HepG2 (cell line): ENCODE data around the gene RASSF8.

Experiments
- FOXM1 ChIP-seq: sonication (generic); formaldehyde crosslinking; IDR thresholded peaks from 2 replicates; pipeline ENCODE4 v1.5.0; 2020; ENCODE audit warnings: missing genetic modification reagents
- HMG20B ChIP-seq: conservative IDR thresholded peaks from 2 replicates; pipeline ENCODE4 v1.6.1; 2016; ENCODE audit warnings: missing genetic modification reagents, missing compliant biosample characterization
- MTA3 ChIP-seq: sonication (generic); formaldehyde crosslinking; IDR thresholded peaks from 2 replicates; pipeline ENCODE4 v1.4.0; 2020; ENCODE audit warnings: missing genetic modification reagents
- NCOA2 ChIP-seq: sonication (generic); formaldehyde crosslinking; IDR thresholded peaks from 2 replicates; pipeline ENCODE4 v1.8.0; 2022; ENCODE audit warnings: inconsistent platforms
- NR1H2 ChIP-seq: sonication (generic); formaldehyde crosslinking; IDR thresholded peaks from 2 replicates; pipeline ENCODE4 v1.8.1; 2022; ENCODE audit warnings: low read depth, missing genetic modification reagents, borderline replicate concordance
- POLR2A ChIP-seq, 2 experiments: IDR thresholded peaks; 2 replicates each; pipeline ENCODE4 v1.6.1; 2011; ENCODE audit warnings: low read depth in 2 of 2, low read length in 2 of 2, mild to moderate bottlenecking in 1 of 2, moderate library complexity in 1 of 2; ENCODE audit not compliant: insufficient read depth in 1 of 2
- POLR2AphosphoS5 ChIP-seq: IDR thresholded peaks from 2 replicates; pipeline ENCODE4 v1.6.1; 2012; ENCODE audit warnings: low read depth, low read length
- ZBTB7A ChIP-seq: sonication (generic); formaldehyde crosslinking; IDR thresholded peaks from 2 replicates; pipeline ENCODE4 v1.8.0; 2022; ENCODE audit warnings: mild to moderate bottlenecking, missing genetic modification reagents
- ZC3H13 ChIP-seq: sonication (generic); formaldehyde crosslinking; IDR thresholded peaks from 2 replicates; pipeline ENCODE4 v1.8.1; 2023; ENCODE audit warnings: mild to moderate bottlenecking, missing genetic modification reagents, moderate library complexity
- ZNF274 ChIP-seq: sonication (generic); formaldehyde crosslinking; IDR thresholded peaks from 2 replicates; pipeline ENCODE4 v1.5.1; 2020; ENCODE audit warnings: mild to moderate bottlenecking, missing genetic modification reagents
- ZNF615 ChIP-seq: sonication (generic); formaldehyde crosslinking; IDR thresholded peaks from 2 replicates; pipeline ENCODE4 v1.5.0; 2020; ENCODE audit warnings: mild to moderate bottlenecking, missing genetic modification reagents, borderline replicate concordance
- TF ChIP-seq, protein P1 (sequence below): sonication (generic); formaldehyde crosslinking; IDR thresholded peaks from 2 replicates; pipeline ENCODE4 v1.5.0; 2020; ENCODE audit warnings: mild to moderate bottlenecking, missing genetic modification reagents, moderate library complexity

DNA sequence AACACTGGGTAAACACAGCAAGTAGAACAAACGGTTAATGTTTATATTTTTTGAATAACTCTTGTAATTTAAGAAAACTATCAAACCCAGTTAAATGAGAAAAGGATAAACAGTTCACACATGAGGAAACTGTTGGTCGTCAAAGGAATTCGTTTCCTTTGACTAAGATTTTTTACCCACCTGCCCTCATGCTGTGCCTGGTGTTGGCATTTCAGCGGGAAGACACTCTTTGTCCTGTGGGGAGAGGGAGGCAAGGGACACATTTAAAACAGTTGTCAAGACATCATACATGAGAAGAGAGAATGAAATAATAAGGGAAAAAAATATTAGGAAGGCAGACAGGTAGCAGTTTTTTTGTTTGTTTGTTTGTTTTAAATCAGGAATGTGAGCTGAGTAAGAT lies 95.9 kb downstream of the RASSF8 start:
- no peak for TF ChIP-seq MTA3 (CRISPR knock-in tag)
- TF ChIP-seq NCOA2 (CRISPR knock-in tag): no peak
- TF ChIP-seq POLR2AphosphoS5: no peak
- TF ChIP-seq POLR2A (IDR thresholded peaks at IDR 0.05; ENCODE audit: insufficient read depth in 1 of 2, low read depth in 2 of 2, low read length in 2 of 2): no peak
- no peak for TF ChIP-seq ZNF615 (CRISPR knock-in tag)
- TF ChIP-seq ZBTB7A: no peak
- no peak for TF ChIP-seq HMG20B
- no peak for TF ChIP-seq NR1H2 (CRISPR knock-in tag)
- no peak for TF ChIP-seq ZC3H13 (CRISPR knock-in tag)
- no peak for TF ChIP-seq FOXM1
- no peak for TF ChIP-seq ZNF274
- TF ChIP-seq, protein P1, sequence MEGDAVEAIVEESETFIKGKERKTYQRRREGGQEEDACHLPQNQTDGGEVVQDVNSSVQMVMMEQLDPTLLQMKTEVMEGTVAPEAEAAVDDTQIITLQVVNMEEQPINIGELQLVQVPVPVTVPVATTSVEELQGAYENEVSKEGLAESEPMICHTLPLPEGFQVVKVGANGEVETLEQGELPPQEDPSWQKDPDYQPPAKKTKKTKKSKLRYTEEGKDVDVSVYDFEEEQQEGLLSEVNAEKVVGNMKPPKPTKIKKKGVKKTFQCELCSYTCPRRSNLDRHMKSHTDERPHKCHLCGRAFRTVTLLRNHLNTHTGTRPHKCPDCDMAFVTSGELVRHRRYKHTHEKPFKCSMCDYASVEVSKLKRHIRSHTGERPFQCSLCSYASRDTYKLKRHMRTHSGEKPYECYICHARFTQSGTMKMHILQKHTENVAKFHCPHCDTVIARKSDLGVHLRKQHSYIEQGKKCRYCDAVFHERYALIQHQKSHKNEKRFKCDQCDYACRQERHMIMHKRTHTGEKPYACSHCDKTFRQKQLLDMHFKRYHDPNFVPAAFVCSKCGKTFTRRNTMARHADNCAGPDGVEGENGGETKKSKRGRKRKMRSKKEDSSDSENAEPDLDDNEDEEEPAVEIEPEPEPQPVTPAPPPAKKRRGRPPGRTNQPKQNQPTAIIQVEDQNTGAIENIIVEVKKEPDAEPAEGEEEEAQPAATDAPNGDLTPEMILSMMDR (CRISPR knock-in tag): no peak
